ENCODE measurements around the gene ACBD5.
A peak's percentile ranks its signal among the peaks of the same experiment; 100 is the strongest.
"Not testable (repeated sequence)": the region's sequence is repeated elsewhere in the genome, so short reads cannot be mapped to it uniquely, and the experiment has no call there.

Gene ACBD5

DNA sequence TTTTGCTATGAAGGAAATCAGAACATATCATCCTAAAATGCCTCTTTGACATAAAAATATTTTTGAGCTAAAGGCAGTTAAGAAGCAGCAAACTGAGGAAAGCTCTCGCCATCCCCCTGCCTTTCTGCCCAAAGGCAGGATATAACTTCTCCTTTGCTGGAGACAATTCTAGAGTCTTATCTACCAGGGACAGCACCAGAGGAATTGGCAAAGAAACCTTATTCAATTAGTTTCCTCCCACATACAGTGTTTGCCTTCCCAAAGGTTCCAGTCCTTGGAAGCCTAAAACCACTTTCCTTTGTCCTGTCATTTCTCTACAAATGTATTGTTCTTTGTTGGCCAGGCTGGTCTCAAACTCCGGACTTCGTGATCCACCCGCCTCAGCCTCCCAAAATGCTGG, 51.7 kb downstream of the ACBD5 start:
- POLR2A ChIA-PET, result no interaction called here
- DNase-seq (ENCODE audit: low read depth, low spot score), result no peak
- no peak for TF ChIP-seq CTCF (IDR thresholded peaks at IDR 0.05; ENCODE audit: insufficient read depth, low read length, missing control alignments)
- H3K4me3 ChIP-seq (ENCODE audit: low read depth, low read length), result no peak overlapping the region
- CTCF ChIA-PET, result interaction anchor here (1.6 kb wide), 1 partner anchor 35 kb away, joined by 9 read pairs; no protein-coding TSS in a partner anchor

DNA sequence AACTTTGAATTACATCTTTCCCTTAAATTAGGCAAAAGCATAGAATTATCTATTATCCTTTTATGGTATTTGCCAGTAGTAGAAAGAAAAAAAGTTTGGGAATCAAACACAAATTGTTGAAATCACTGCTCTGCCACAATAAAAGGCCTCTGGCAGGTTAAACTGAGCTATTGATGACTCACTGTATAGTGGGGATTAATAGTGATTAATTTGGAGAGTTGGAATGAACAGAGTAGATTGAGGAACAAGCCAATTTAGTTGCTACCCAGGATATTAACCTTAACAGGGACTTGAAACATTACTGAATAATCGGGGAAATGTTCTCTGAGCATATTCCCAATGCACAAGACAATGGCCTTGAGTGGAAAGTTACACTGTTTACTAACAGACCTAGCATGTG, 52.3 kb downstream of the ACBD5 start:
- no peak overlapping the region for H3K4me3 ChIP-seq (ENCODE audit: low read depth, low read length)
- POLR2A ChIA-PET, result no interaction called here
- DNase-seq (ENCODE audit: low read depth, low spot score), result no peak
- TF ChIP-seq CTCF (IDR thresholded peaks at IDR 0.05; ENCODE audit: insufficient read depth, low read length, missing control alignments), result no peak
- CTCF ChIA-PET, result interaction anchor here (1.6 kb wide), 1 partner anchor 36 kb away, joined by 9 read pairs; no protein-coding TSS in a partner anchor

DNA sequence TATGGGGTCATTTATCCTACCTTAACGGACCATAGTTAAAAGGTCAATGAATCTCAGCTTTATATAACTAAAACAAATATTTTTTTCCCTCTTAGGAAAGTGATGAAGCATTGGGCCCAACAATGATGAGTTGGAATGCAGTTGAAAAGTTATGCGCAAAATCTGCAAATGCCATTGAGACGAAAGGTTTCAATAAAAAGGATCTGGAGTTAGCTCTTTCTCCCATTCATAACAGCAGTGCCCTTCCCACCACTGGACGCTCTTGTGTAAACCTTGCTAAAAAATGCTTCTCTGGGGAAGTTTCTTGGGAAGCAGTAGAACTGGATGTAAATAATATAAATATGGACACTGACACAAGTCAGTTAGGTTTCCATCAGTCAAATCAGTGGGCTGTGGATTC, 70.7 kb downstream of the ACBD5 start:
- no peak for TF ChIP-seq CTCF (IDR thresholded peaks at IDR 0.05; ENCODE audit: insufficient read depth, low read length, missing control alignments)
- ChIA-PET POLR2A (no interaction called here), CTCF (interaction anchor here (1.2 kb wide), 1 partner anchor 15 kb away, joined by 3 read pairs; the partner anchor contains the start of genes MASTL and YME1L1)
- DNase-seq (ENCODE audit: low read depth, low spot score), result no peak
- no peak overlapping the region for H3K4me3 ChIP-seq (ENCODE audit: low read depth, low read length)

- no peak overlapping the region for H3K4me3 ChIP-seq (ENCODE audit: low read depth, low read length)
- no peak for DNase-seq (ENCODE audit: low read depth, low spot score)
- ChIA-PET CTCF (no interaction called here), POLR2A (no interaction called here)
- no peak for TF ChIP-seq CTCF (IDR thresholded peaks at IDR 0.05; ENCODE audit: insufficient read depth, low read length, missing control alignments)
These were observed 82.2 kb downstream of the ACBD5 start for GRCh38 chr10:27158421-27158820.

DNA sequence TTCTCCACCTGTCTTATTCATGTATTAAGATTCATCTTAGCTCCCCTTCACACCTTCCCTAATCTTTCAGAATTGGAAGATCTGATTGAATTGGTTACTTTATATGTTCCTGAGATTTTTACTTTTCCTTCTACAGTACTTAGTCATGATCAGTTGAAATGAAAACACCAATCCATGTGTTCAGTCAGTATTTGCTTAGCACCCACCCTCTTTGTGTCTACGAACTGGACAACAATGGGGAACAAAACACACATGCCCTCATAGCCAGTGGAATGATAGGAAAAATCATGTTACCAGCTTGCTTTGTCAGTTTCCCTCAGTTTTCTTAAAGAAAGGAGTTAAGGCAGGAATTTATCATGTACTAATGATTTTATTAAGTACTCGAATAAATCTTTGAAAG, 83.4 kb downstream of the ACBD5 start:
- ChIA-PET CTCF (interaction anchor here (1.3 to 2.0 kb wide), 2 partner anchors 21 to 203 kb away, joined by 3 to 6 read pairs; no protein-coding TSS in a partner anchor), POLR2A (no interaction called here)
- H3K4me3 ChIP-seq (ENCODE audit: low read depth, low read length), result no peak overlapping the region
- no peak for DNase-seq (ENCODE audit: low read depth, low spot score)
- TF ChIP-seq CTCF (IDR thresholded peaks at IDR 0.05; ENCODE audit: insufficient read depth, low read length, missing control alignments), result no peak

DNA sequence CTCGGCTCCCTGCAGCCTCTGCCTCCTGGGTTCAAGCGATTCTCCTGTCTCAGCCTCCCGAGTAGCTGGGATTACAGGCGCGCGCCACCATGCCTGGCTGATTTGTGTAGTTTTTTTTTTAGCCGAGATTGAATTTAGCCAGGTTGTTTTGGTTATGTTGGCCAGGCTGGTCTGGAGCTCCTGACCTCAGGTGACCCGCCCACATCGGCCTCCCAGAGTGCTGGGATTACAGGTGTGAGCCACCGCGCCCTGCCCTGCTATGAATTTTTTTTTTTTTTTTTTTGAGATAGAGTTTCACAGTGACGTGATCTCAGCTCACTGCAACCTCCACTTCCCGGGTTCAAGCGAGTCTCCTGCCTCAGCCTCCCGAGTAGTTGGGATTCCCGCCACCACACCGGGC, 84.0 kb downstream of the ACBD5 start:
- CTCF ChIA-PET, result interaction anchor here (1.3 to 2.0 kb wide), 2 partner anchors 22 to 204 kb away, joined by 3 to 6 read pairs; no protein-coding TSS in a partner anchor
- POLR2A ChIA-PET; DNase-seq (ENCODE audit: low read depth, low spot score): not testable (repeated sequence)
- H3K4me3 ChIP-seq (ENCODE audit: low read depth, low read length), result peak overlapping the region; percentile 94
